ENCODE measurements around the gene PLPPR1. TPM values are rescaled to one million over a fixed set of nuclear protein-coding genes. Genes with fewer than 3 reads are reported as not detected.
A peak's percentile ranks its signal among the peaks of the same experiment; 100 is the strongest.
"Not testable (repeated sequence)": the region's sequence is repeated elsewhere in the genome, so short reads cannot be mapped to it uniquely, and the experiment has no call there.

PLPPR1 gene
- total and polyA plus RNA-seq, 4 donors, result 1.2 to 26.3 (median 2.4) TPM

- TF ChIP-seq ATF3 (IDR thresholded peaks at IDR 0.05) (peak; percentile 64), EGR1 (IDR thresholded peaks at IDR 0.05; ENCODE audit: low read depth in 2 of 2) (peak; percentile 45 to 55), REST (IDR thresholded peaks at IDR 0.05) (peak; percentile 65), GABPA (IDR thresholded peaks at IDR 0.05 in 1 of 2, conservative IDR thresholded peaks at IDR 0.05 in 1 of 2) (peak in 1 of 2 donors; percentile 12), SP1 (IDR thresholded peaks at IDR 0.05) (peak; percentile 95), YY1 (IDR thresholded peaks at IDR 0.05) (peak; percentile 48), FOXA2 (IDR thresholded peaks at IDR 0.05) (peak; percentile 9), RXRA (IDR thresholded peaks at IDR 0.05) (peak; percentile 94 to 95), NR2F2 (IDR thresholded peaks at IDR 0.05) (peak; percentile 95), FOXA1 (IDR thresholded peaks at IDR 0.05) (peak; percentile 66), MAX (IDR thresholded peaks at IDR 0.05) (peak; percentile 72), ZBTB33 (IDR thresholded peaks at IDR 0.05) (peak; percentile 80), JUND (IDR thresholded peaks at IDR 0.05) (peak; percentile 82 to 84), RAD21 (IDR thresholded peaks at IDR 0.05) (peak; percentile 47 to 55), HNF4A (conservative IDR thresholded peaks at IDR 0.05) (peak; percentile 98 to 99), HNF4G (IDR thresholded peaks at IDR 0.05) (peak; percentile 98)
- H3K4me3 ChIP-seq (ENCODE audit: low read depth in 1 of 3, low read length in 3 of 3); H3K27me3 ChIP-seq (ENCODE audit: control insufficient read depth in 4 of 4, insufficient read depth in 4 of 4, low read length in 3 of 4); H3K36me3 ChIP-seq (ENCODE audit: control insufficient read depth in 4 of 4, insufficient read depth in 3 of 4, low read depth in 1 of 4, low read length in 3 of 4); H3K9me3 ChIP-seq (ENCODE audit: control insufficient read depth in 4 of 4, low read length in 3 of 4); DNase-seq (ENCODE audit: low spot score): not testable (repeated sequence)
- Histone ChIP-seq H3K4me1 (ENCODE audit: control insufficient read depth in 4 of 4, insufficient read depth in 4 of 4, low read length in 3 of 4) (peaks cover 12 to 62% (median 44%) of the 10 kb centered on the region in 4 donors), H3K9ac (ENCODE audit: low read depth in 1 of 2, low read length in 2 of 2) (peak overlapping the region in 1 of 2 donors; percentile 13), H3K27ac (ENCODE audit: low read depth in 1 of 2, low read length in 2 of 2) (peak overlapping the region; percentile 94 to 99)
- WGBS, result 17% methylated on average over 3 of the region's 3 CpGs
Observed at GRCh38 chr9:101327422-101327909, 298.9 kb downstream of the PLPPR1 start.

- Histone ChIP-seq H3K36me3 (ENCODE audit: control insufficient read depth in 4 of 4, insufficient read depth in 3 of 4, low read depth in 1 of 4, low read length in 3 of 4) (no peaks in the 10 kb centered on the region), H3K9ac (ENCODE audit: low read depth in 1 of 2, low read length in 2 of 2) (peak overlapping the region in 1 of 2 donors; percentile 64), H3K27ac (ENCODE audit: low read depth in 1 of 2, low read length in 2 of 2) (peak overlapping the region; percentile 63 to 69), H3K4me1 (ENCODE audit: control insufficient read depth in 4 of 4, insufficient read depth in 4 of 4, low read length in 3 of 4) (peaks cover 4 to 32% (median 16%) of the 10 kb centered on the region in 4 donors), H3K9me3 (ENCODE audit: control insufficient read depth in 4 of 4, low read length in 3 of 4) (no peaks in the 10 kb centered on the region), H3K4me3 (ENCODE audit: low read depth in 1 of 3, low read length in 3 of 3) (no peak overlapping the region), H3K27me3 (ENCODE audit: control insufficient read depth in 4 of 4, insufficient read depth in 4 of 4, low read length in 3 of 4) (no peaks in the 10 kb centered on the region)
- WGBS, result 38% methylated on average over 1 of the region's 1 CpG
- no peak for DNase-seq (ENCODE audit: low spot score)
- TF ChIP-seq CTCF (IDR thresholded peaks at IDR 0.05; ENCODE audit: low read depth, low read length, missing input control), result no peak
- TF ChIP-seq HNF4A (conservative IDR thresholded peaks at IDR 0.05), result peak; percentile 66 to 69
- TF ChIP-seq YY1 (IDR thresholded peaks at IDR 0.05), result peak; percentile 24
- no peak for TF ChIP-seq REST (IDR thresholded peaks at IDR 0.05)
- no peak for TF ChIP-seq NR2F2 (IDR thresholded peaks at IDR 0.05)
- no peak for TF ChIP-seq FOXA1 (IDR thresholded peaks at IDR 0.05)
- TF ChIP-seq TAF1 (conservative IDR thresholded peaks at IDR 0.05), result no peak
- TF ChIP-seq SP1 (IDR thresholded peaks at IDR 0.05), result peak; percentile 66
- TF ChIP-seq RXRA (IDR thresholded peaks at IDR 0.05), result peak; percentile 15 to 49
Observed at GRCh38 chr9:101332362-101332761, 303.8 kb downstream of the PLPPR1 start.
